HG02798 (cell line): ENCODE results near the gene PRCD.
"Not testable (repeated sequence)": the region's sequence is repeated elsewhere in the genome, so short reads cannot be mapped to it uniquely, and the experiment has no call there.

Experiments
- ATAC-seq: cut with Tn5 transposase; IDR thresholded peaks from one replicate; pipeline ENCODE4 v1.9.1; 2021; ENCODE audit warnings: mild to moderate bottlenecking; ENCODE audit not compliant: unreplicated experiment, poor library complexity

The PRCD gene

GRCh38 chr17:76524598-76525512 is 15.0 kb upstream of the PRCD start:
- ATAC-seq = no peak

GRCh38 chr17:76525513-76525833 is 14.4 kb upstream of the PRCD start:
- not testable (repeated sequence) for ATAC-seq

GRCh38 chr17:76527016-76527415 is 12.8 kb upstream of the PRCD start:
- ATAC-seq = not testable (repeated sequence)

- ATAC-seq = peak; percentile 47
Observed at GRCh38 chr17:76527430-76528111, 12.3 kb upstream of the PRCD start.

- peak; percentile 26 for ATAC-seq
Observed at GRCh38 chr17:76528156-76528527, 11.7 kb upstream of the PRCD start.

- no peak for ATAC-seq
Observed at GRCh38 chr17:76528528-76529223, 11.2 kb upstream of the PRCD start.

- ATAC-seq = no peak
Observed at GRCh38 chr17:76529224-76530094, 10.4 kb upstream of the PRCD start.

- ATAC-seq = no peak
Observed at GRCh38 chr17:76530095-76530723, 9.6 kb upstream of the PRCD start.

- ATAC-seq = no peak
Observed at GRCh38 chr17:76530811-76531485, 8.9 kb upstream of the PRCD start.

GRCh38 chr17:76531486-76532038 is 8.3 kb upstream of the PRCD start:
- ATAC-seq = no peak

- no peak for ATAC-seq
Observed at GRCh38 chr17:76532072-76532651, 7.7 kb upstream of the PRCD start.

GRCh38 chr17:76533640-76534359 is 6.0 kb upstream of the PRCD start:
- ATAC-seq = not testable (repeated sequence)

GRCh38 chr17:76534831-76535732 is 4.8 kb upstream of the PRCD start:
- ATAC-seq = no peak

GRCh38 chr17:76535788-76536510 is 3.9 kb upstream of the PRCD start:
- no peak for ATAC-seq

GRCh38 chr17:76536511-76537287 is 3.1 kb upstream of the PRCD start:
- ATAC-seq = no peak

- ATAC-seq = no peak
Observed at GRCh38 chr17:76537288-76537577, 2.6 kb upstream of the PRCD start.
